Middle frontal gyrus (tissue), 1 donor: ENCODE measurements around the gene SLC29A2.
A peak's percentile ranks its signal among the peaks of the same experiment; 100 is the strongest.
"Not testable (repeated sequence)": the region's sequence is repeated elsewhere in the genome, so short reads cannot be mapped to it uniquely, and the experiment has no call there.

Source experiments
- DNase-seq: peaks from one replicate; pipeline ENCODE4 v3.0.0-alpha.2; 2015; ENCODE audit warnings: low spot score; ENCODE audit errors: extremely low spot score

Gene SLC29A2

DNA sequence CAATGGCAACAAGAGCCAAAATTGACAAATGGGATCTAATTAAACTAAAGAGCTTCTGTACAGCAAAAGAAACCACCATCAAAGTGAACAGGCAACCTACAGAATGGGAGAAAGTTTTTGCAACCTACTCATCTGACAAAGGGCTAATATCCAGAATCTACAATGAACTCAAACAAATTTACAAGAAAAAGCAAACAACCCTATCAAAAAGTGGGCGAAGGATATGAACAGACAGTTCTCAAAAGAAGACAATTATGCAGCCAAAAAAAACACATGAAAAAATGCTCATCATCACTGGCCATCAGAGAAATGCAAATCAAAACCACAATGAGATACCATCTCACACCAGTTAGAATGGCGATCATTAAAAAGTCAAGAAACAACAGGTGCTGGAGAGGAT, 51.3 kb downstream of the SLC29A2 start:
- not testable (repeated sequence) for DNase-seq

DNA sequence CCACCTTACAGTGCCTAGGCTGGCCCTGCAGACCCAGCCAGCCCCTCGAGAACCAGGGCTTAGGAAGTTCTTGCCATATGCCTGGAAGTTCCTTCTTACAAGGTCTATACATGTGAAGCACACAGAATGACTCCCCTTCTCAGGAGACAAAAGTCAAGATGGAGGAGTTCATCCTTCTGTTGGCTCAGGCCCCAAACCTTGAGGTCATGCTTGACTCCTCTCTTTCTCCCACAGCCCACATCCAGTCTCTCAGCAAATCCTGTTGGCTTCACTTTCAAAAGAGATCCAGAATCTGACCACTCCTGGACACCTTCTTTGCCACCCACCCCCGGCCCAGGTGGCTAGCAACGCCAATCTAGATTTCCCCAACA, 53.0 kb downstream of the SLC29A2 start:
- no peak for DNase-seq

DNA sequence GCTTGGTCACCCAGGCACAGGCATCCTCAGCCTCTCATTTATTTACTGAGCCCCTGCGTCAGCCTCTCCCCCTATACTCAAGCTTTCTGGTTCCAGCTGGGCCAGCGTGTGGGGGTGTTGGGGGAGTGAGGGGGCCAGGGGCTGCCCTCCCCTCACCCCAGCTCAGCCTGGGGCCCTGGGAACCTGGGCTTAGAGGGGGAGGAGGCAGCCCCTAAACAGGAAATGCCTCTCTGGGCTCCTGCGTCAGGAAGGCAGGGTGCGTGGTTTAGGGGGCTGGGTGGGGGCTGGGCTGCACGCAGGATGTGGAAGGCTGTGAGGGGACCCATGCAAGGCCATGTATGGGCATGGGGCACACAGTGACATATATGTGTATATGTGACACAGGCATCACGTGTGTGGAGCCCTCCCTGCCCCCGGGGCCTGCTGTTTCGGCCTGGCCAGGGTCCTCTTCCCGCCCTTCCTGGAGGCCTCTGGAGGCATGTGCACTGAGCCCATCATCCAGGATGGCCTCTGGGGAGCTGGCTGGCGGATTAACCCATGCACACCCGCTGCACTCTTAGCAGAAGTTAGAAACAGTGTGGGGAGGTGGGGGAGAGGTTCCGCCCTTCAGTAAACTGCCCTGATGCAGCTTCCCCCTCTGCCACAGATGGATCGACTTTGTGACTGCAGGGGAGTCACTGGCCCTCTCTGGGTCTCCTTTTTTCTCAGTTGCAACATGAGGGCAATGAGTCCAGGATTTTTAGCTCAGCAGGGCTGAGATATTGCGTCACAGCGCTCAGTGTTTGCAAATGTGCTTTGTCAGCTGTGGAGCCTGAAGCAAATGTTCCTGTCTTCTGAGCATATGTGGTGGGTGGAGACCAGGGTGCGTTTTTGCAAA, 53.6 kb downstream of the SLC29A2 start:
- no peak for DNase-seq

DNA sequence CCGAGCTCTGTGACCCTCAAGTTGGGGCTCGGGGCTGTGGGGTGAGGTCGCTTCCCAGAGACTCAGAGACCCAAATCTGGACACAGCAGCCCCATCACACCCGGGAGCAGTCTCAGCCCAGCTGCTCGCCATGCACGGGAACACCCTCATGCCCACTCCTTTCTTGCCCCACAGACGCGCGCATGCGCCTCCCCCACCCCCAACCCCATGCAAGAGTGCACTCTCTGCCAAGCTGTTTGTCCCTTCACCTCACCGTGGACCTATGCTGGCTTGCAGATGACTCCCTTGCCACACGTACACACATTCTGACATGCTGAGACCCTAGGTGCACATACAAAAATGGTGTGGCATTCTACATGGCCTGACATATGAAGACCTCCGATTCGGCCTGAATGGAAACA, 54.2 kb downstream of the SLC29A2 start:
- no peak for DNase-seq

DNA sequence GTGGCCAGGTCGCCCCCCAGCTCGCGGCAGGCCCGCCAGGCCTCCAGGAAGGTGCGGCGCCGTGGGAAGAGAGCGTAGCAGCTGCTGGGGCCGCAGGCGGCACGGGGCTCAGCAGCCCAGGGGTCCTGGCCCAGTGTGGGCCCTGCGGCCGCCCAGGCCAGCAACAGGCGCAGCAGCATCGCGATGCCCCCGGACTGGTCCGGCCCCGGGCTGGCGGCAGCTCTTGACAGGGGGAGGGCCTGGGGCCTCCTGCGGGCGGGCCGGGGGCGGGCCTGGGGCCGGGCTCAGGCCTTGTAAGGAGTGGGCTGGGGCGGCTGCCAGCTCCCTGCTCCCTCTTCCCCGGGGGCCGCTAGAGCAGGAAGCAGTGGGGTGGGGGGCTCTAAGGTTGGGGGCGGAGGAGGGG, 54.7 kb downstream of the SLC29A2 start, which contains the start of gene CD248:
Gene CD248 (minus strand): TSS at position 196 of the 403 bp plus-strand sequence. CDS start 17 bp downstream, at position 179.
- DNase-seq, result no peak

DNA sequence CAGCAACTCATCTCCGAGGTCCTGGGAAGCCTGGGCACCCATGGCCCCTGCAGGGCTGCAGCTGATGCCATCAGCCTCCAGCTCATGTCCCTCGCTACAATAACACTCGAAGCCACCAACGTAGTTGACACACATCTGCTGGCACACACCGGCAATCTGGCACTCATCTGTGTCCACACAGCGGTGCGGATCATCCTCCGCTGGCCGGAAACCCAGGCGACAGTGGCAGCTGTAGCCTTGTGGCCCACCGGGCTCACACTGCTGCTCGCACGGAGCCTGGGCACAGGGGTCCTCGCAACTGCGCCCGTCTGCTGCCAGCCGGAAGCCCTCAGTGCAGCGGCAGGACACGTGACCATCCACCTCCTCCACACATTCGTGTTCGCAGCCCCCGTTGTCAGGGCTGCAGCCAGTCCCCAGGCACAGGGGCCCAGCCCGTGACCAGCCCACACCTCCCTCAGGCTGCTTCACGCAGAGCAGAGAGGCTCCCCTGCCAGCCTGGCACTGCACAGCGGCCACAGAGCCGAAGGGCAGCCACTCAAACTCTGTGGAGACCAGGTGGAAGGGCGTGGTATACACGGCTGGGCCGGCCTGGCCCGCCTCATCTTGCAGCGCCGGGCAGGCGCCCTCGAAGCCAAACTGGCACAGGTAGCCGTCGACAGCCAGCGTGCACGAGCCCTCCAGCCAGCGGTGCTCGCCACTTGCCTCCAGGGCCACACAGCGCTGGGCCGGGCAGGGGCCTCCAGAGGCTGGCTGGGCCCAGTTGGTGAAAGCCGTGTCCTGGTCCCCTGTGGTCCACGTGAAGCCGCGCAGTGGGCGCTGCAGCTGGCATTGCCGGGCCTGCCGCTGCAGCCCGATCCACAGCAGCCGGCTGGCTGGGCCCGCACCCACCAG, 55.4 kb downstream of the SLC29A2 start:
- DNase-seq, result no peak

DNA sequence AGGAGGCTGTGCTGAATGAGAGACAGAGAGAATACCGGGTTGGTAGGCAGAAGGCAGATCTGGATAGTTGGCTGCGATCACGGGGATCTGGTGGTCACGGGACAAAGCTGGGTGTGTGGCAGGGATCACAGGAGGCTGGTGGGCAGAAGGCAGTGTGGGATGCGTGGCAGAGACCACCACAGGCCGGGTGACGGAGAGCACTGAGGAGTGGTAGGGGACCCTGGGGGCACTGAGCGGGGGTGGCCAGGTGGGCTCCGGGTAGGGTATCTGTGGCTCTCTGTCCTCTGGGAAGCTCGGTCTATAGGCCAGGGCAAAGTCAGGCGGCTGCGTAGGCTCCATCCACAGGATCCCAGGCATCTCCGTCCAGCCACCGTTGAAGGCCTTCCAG, 56.1 kb downstream of the SLC29A2 start:
- DNase-seq, result no peak

DNA sequence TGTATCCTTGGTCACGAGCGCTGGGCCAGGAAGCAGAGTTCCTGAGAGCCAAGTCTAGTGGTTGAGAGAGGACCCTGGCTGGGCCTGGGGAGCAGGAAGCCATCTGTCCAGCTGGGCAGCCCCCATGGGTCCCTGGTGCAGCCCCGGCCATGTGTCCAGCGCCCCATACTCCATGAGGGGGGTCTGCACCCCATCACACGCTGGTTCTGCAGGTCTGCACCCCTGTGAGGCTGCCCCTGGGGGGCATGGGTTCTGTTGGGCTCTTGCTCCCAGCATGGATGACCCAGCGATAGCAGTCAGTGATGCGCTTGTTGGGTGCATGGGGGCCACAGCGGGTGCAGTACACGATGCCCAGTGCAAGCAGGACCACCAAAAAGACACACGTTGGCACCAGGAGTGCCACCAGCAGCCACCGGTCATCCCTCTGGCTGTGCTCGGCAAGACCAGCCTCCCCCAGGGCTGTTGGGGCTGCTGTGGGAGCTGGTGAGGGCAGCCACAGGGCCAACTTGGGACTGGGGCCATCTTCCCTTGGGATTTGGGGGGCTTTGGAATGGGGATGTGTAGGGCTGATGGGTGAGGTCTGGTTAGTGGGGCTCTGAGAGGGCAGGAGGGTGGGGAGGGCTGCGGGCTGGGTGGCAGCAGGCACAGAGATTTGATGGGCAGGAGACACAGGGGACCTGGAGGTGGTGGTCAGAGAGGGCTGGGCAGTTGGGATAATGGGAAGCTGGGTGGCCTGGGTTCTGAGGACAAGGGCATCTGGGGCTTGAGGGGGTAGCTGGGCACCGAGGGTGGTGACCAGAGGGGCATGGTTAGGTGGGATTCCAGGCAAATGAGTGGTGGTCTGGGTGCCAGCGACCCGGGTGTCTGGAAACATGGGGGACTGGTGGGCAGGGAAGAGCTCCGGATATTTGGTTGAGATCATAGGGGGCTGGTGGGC, 56.7 kb downstream of the SLC29A2 start:
- no peak for DNase-seq

DNA sequence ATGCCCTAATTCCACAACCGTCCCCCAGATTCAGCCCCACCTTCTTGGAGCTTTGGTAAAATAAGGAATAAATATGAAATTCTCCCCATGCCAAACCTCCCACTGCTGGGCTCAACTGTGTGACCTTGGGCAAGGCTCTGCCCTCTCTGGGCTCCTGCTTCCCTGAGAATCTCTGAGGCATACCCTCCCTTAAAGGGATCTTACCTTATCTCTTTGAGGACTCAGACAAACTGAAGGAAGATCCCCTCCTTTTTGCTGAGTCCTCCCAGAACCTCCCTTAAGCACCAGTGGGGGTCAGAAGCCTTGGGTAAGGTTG, 57.4 kb downstream of the SLC29A2 start:
- no peak for DNase-seq

DNA sequence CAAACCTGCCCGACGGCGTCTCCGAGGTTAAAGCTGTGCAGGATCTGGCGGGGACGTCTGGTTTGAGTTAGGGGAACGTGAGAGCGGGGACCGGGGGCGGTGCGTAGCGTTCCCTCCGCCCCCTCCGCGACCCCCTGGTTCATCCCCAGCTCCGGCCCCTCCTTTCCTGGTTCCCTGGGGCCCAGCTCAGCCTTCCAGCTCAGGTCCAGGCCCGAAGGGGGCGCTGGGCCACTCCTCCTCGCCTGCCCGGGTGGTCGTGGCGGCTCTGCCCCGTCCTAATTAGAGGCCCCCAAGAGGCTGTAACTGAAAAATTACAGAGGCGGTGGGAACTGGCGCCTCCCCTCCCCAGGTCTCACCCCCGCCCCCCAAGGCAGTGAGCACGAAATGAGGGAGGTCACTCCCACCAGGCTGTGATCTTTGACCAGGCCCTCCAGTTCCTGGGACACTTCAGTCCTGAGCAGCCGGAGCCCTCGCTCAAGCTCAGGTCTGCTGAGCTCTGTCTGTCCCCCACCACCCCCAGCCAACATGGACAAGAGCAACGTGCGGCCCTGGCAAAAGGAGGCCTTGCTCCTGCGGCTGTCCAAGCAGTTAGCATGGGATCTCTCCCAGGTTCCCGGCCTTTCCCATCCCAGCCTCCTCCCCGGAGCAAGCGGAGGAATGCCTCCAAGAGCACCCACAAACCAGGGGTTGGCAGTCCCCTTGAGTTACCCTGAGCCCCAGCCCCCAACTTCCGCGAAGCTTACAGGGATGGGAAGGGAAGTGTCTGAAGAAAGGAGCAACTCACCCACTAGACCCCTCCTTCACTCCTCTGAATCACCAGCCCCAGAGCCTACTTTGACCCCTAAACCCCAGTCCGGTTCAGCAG, 58.0 kb downstream of the SLC29A2 start:
- no peak for DNase-seq

DNA sequence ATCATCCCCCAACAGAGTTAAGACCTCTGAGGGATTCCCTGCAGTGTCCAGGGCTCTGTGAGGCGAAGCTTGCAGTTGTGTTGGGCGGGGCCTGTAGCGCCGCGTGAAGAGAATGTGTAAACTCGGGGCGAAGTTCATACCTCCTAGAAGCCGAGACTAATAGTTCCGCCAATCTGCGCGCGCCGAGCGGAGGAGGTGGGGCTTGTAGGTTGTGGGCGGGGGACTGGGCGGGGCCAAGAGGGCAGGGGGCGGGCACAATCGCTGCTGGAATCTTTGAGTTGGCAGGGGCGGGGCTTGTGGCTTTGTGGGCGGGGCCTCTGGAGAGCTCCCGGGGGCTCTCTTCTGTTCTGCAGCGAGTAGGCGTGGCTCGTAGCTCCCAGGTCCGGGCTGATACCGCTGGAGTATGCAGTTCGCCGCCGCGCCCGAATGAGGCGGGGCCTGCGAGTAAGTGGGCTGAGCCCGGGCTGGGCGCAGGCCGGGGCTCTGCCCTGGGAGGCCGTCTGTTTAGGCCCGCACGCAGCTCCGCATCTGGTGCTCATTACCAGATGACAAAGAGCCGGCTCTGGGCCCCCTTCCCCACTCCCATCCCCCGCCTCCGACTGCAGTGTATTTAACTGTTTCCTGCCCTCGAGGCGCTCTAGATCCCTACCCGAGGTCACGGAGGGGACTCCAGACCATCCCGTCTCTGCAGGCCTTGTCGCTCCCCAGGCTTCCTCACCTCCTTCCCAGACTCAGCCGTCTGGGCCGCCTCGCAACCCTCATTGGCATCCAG, 58.8 kb downstream of the SLC29A2 start:
- DNase-seq, result peak; percentile 85
